Measurements from ENCODE around the gene PDE3B. TPM values are rescaled to one million over a fixed set of nuclear protein-coding genes. Genes with fewer than 3 reads are reported as not detected.

Gene PDE3B
- total and polyA plus RNA-seq, 9 of the 15 experiments (the other 6 are each of a cell fraction or from before 2014, with no cell fraction given) = 2.3 to 22.5 (median 12.2) TPM

GRCh38 chr11:14821031-14821430, 177.4 kb downstream of the PDE3B start:
- no peaks in the 10 kb centered on the region for H3K27me3 ChIP-seq (ENCODE audit: control insufficient read depth in 2 of 2, insufficient read depth in 2 of 2, low read length in 2 of 2)
- ChIA-PET CTCF (ENCODE audit: low intra/inter-chr PET ratio) (no interaction called here), POLR2A (no interaction called here)
- no TSS peak for BruUV-seq (replicated peaks)
- no peaks in the 10 kb centered on the region for H3K79me2 ChIP-seq (ENCODE audit: control insufficient read depth, insufficient read depth, low read length)
- H3K9ac ChIP-seq (ENCODE audit: insufficient read depth in 1 of 2, low read depth in 2 of 2, low read length in 2 of 2) = no peak overlapping the region
- H2AFZ ChIP-seq (ENCODE audit: low read depth, low read length) = no peak overlapping the region
- H3K4me3 ChIP-seq = no peak overlapping the region
- intact Hi-C loops (cut with micrococcal nuclease) = no loop called here
- H3K36me3 ChIP-seq (ENCODE audit: control insufficient read depth, insufficient read depth, low read length) = peaks cover 12% of the 10 kb centered on the region; the same call in 1 of the 3 replicates
- H3K4me2 ChIP-seq (ENCODE audit: insufficient read depth, low read length) = no peak overlapping the region
- in situ Hi-C loops (cut with MboI) = no loop called here
- no peak for TF ChIP-seq ZBTB33 (CRISPR knock-in tag; IDR thresholded peaks at IDR 0.05)
- peak; percentile 58 for TF ChIP-seq NFIX (CRISPR knock-in tag; IDR thresholded peaks at IDR 0.05; ENCODE audit: low read depth)
- TF ChIP-seq SIRT6 (IDR thresholded peaks at IDR 0.05; ENCODE audit: low read depth, low read length) = no peak
- TF ChIP-seq ARID1B (IDR thresholded peaks at IDR 0.05) = 0 out of 2 replicates have a peak, but pooled peaks have one; percentile 17
- no peak for TF ChIP-seq FOS (IDR thresholded peaks at IDR 0.05; ENCODE audit: extremely low read depth, insufficient read length)
- TF ChIP-seq TAL1 (IDR thresholded peaks at IDR 0.05) = peak; percentile 15; the same call in 1 of the 2 replicates
- TF ChIP-seq TEAD4 (IDR thresholded peaks at IDR 0.05; ENCODE audit: low read length) = 0 out of 2 replicates have a peak, but pooled peaks have one; percentile 7
- TF ChIP-seq TEAD4 (CRISPR knock-in tag; IDR thresholded peaks at IDR 0.05; ENCODE audit: borderline replicate concordance) = no peak
- TF ChIP-seq ZBTB1 (CRISPR knock-in tag; IDR thresholded peaks at IDR 0.05; ENCODE audit: borderline replicate concordance, low read depth) = no peak
- TF ChIP-seq ZSCAN29 (IDR thresholded peaks at IDR 0.05) = no peak
- TF ChIP-seq CBFA2T3 (IDR thresholded peaks at IDR 0.05) = peak; percentile 63
- TF ChIP-seq CBFA2T2 (conservative IDR thresholded peaks at IDR 0.05) = peak; percentile 27; the same call in 1 of the 2 replicates
- TF ChIP-seq, protein P1, sequence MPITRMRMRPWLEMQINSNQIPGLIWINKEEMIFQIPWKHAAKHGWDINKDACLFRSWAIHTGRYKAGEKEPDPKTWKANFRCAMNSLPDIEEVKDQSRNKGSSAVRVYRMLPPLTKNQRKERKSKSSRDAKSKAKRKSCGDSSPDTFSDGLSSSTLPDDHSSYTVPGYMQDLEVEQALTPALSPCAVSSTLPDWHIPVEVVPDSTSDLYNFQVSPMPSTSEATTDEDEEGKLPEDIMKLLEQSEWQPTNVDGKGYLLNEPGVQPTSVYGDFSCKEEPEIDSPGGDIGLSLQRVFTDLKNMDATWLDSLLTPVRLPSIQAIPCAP (CRISPR knock-in tag; IDR thresholded peaks at IDR 0.05; ENCODE audit: borderline replicate concordance) = no peak
- TF ChIP-seq NFIC (IDR thresholded peaks at IDR 0.05) = peak; percentile 92
- peaks cover 2% of the 10 kb centered on the region; the same call in 1 of the 2 replicates for H3K9me3 ChIP-seq (replicated peaks; ENCODE audit: control insufficient read depth, insufficient read depth, low read depth, low read length)
- no peaks in the 10 kb centered on the region for H3K4me1 ChIP-seq (replicated peaks in 1 of 2; ENCODE audit: control insufficient read depth in 2 of 2, insufficient read depth in 2 of 2, low read length in 2 of 2)
- H4K20me1 ChIP-seq (replicated peaks; ENCODE audit: control insufficient read depth, insufficient read depth, low read length) = no peaks in the 10 kb centered on the region
- H3K27ac ChIP-seq (ENCODE audit: extremely low read depth, low read depth, low read length) = no peak overlapping the region
- FAIRE-seq = no peak
- no peaks in the 10 kb centered on the region for H3K9me1 ChIP-seq (ENCODE audit: control insufficient read depth, insufficient read depth, low read length)
- DNase-seq (ENCODE audit: extremely low read depth in 1 of 4, low spot score in 3 of 4) = peak; percentile 10 to 34 (median 21)
- ATAC-seq = no peak

Measured in K562 (cell line).